Measurements from ENCODE around the gene KRT83. TPM values are rescaled to one million over a fixed set of nuclear protein-coding genes. Genes with fewer than 3 reads are reported as not detected.

The KRT83 gene
- total and polyA plus RNA-seq, 2 donors (not counting 1 experiment from before 2014, with no cell fraction given): not detected

DNA sequence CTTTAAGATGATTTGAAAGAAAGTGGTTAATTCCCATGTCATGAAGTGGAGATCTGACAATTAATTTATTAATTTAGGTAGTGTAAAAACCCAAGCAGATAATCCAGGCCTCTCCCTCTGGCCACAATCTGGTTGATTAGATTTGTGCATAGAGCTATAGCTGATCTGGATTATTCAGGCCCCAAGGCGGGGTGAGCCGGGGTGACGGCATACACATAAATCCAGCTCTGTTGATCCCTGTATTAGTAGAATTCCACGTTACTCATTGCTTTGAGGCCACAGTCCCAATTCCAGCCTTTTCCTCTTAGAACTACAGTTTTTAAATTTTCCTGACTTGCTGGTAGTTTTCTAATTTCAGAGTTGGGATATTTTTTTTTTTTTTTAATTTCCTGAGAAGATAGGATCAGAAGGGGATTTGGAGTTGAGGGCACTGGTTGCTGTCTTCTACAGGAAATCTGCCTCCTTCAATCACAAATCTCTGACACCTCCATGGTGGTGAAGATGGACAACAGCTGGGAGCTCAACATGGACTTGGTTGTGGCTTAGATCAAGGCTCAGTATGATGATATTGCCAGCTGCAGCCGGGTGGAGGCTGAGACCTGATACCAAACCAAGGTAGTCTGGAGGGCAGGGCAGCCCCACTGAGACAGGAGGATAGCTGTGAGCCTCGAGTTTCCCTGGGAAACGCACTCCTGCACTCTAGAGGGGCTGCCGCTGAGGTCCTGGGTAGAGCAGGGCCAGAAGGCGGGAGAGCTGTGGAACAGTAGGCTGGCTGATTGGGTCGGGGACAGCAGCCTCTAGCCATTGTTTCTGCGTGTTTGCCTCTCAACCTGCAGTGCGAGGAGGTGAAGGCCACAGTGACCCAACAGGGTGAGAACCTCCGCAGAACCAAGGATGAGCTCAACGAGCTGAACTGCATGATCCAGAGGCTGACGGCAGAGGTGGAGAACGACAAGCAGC, 26.6 kb upstream of the KRT83 start:
- DNase-seq (no peak), ATAC-seq (ENCODE audit: low read depth) (no peak)
- ChIA-PET CTCF (interaction anchor here (0.5 kb wide), 1 partner anchor 71 kb away, joined by 3 read pairs; no protein-coding TSS in a partner anchor), POLR2A (no interaction called here)
- intact Hi-C loops (cut with micrococcal nuclease): no loop called here
- Histone ChIP-seq H3K9ac (ENCODE audit: low read length) (no peak overlapping the region), H3K27me3 (replicated peaks in 1 of 4; ENCODE audit: control extremely low read depth in 1 of 4, control insufficient read depth in 3 of 4, insufficient read depth in 4 of 4, low read length in 3 of 4) (peaks cover 0 to 9% (median 2%) of the 10 kb centered on the region in 4 experiments), H3K27ac (ENCODE audit: low read length in 2 of 2) (no peak overlapping the region), H3K79me2 (ENCODE audit: control insufficient read depth, insufficient read depth, low read length) (no peaks in the 10 kb centered on the region), H3K36me3 (replicated peaks in 1 of 2; ENCODE audit: control extremely low read depth in 1 of 2, control insufficient read depth in 1 of 2, extremely low read depth in 1 of 2, insufficient read depth in 2 of 2, low read length in 1 of 2) (no peaks in the 10 kb centered on the region), H3K4me1 (ENCODE audit: control insufficient read depth in 2 of 2, insufficient read depth in 2 of 2, low read length in 2 of 2) (no peaks in the 10 kb centered on the region), H2AFZ (ENCODE audit: insufficient read depth, low read depth, low read length, poor library complexity, severe bottlenecking) (no peak overlapping the region), H3K4me3 (ENCODE audit: control extremely low read depth in 1 of 5, extremely low read depth in 1 of 5, insufficient read depth in 1 of 5, low read depth in 2 of 5, low read length in 4 of 5) (no peak overlapping the region), H3K9me3 (ENCODE audit: control extremely low read depth in 1 of 3, control insufficient read depth in 2 of 3, insufficient read depth in 1 of 3, low read length in 2 of 3) (peaks cover 0 to 7% (median 0%) of the 10 kb centered on the region in 3 donors), H3K4me2 (replicated peaks; ENCODE audit: low read depth, low read length, poor library complexity, severe bottlenecking) (no peak overlapping the region), H4K20me1 (ENCODE audit: control insufficient read depth, insufficient read depth, low read length, poor library complexity, severe bottlenecking) (no peaks in the 10 kb centered on the region)
- H3K27me3 Mint-ChIP-seq: peaks cover 14% of the 10 kb centered on the region
- no peaks in the 10 kb centered on the region for H3K9me3 Mint-ChIP-seq (ENCODE audit: insufficient read depth)
- TF ChIP-seq, protein P1, sequence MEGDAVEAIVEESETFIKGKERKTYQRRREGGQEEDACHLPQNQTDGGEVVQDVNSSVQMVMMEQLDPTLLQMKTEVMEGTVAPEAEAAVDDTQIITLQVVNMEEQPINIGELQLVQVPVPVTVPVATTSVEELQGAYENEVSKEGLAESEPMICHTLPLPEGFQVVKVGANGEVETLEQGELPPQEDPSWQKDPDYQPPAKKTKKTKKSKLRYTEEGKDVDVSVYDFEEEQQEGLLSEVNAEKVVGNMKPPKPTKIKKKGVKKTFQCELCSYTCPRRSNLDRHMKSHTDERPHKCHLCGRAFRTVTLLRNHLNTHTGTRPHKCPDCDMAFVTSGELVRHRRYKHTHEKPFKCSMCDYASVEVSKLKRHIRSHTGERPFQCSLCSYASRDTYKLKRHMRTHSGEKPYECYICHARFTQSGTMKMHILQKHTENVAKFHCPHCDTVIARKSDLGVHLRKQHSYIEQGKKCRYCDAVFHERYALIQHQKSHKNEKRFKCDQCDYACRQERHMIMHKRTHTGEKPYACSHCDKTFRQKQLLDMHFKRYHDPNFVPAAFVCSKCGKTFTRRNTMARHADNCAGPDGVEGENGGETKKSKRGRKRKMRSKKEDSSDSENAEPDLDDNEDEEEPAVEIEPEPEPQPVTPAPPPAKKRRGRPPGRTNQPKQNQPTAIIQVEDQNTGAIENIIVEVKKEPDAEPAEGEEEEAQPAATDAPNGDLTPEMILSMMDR (IDR thresholded peaks at IDR 0.05): no peak
- TF ChIP-seq EZH2 (IDR thresholded peaks at IDR 0.05; ENCODE audit: borderline replicate concordance, insufficient read depth, low read depth, low read length, poor library complexity, severe bottlenecking): no peak
- H3K4me1 Mint-ChIP-seq: peaks cover 3% of the 10 kb centered on the region
- no peak overlapping the region for H3K27ac Mint-ChIP-seq
- 81% methylated on average over 12 of the region's 16 CpGs for WGBS (ENCODE audit: insufficient coverage)
- H3K4me3 Mint-ChIP-seq: no peak overlapping the region

DNA sequence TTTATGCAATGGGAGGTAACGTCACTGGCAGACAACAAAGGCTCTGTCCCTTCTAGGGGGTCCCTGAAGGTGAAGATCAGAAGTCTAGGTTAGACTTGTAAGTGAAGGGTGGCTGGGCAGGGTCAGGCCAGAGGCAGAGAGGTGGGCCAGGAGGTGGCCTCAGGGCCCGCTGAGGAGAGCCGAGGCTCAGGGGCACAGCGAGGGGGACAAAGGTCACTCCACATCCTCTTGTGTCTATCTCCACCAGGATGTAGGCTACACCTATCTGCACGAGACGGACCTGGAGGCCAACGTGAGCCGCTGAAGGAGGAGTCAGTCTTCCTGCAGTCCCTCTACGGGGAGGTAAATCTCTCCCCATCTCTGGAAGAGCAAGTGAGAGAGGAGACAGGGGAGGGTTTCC, 25.8 kb upstream of the KRT83 start:
- Histone ChIP-seq H3K9ac (ENCODE audit: low read length) (no peak overlapping the region), H3K9me3 (ENCODE audit: control extremely low read depth in 1 of 3, control insufficient read depth in 2 of 3, insufficient read depth in 1 of 3, low read length in 2 of 3) (peaks cover 0 to 7% (median 0%) of the 10 kb centered on the region in 3 donors), H4K20me1 (ENCODE audit: control insufficient read depth, insufficient read depth, low read length, poor library complexity, severe bottlenecking) (no peaks in the 10 kb centered on the region), H3K27ac (ENCODE audit: low read length in 2 of 2) (no peak overlapping the region), H3K4me2 (replicated peaks; ENCODE audit: low read depth, low read length, poor library complexity, severe bottlenecking) (no peak overlapping the region), H3K4me1 (ENCODE audit: control insufficient read depth in 2 of 2, insufficient read depth in 2 of 2, low read length in 2 of 2) (no peaks in the 10 kb centered on the region), H3K4me3 (ENCODE audit: control extremely low read depth in 1 of 5, extremely low read depth in 1 of 5, insufficient read depth in 1 of 5, low read depth in 2 of 5, low read length in 4 of 5) (no peak overlapping the region), H3K27me3 (replicated peaks in 1 of 4; ENCODE audit: control extremely low read depth in 1 of 4, control insufficient read depth in 3 of 4, insufficient read depth in 4 of 4, low read length in 3 of 4) (peaks cover 0 to 6% (median 0%) of the 10 kb centered on the region in 4 experiments), H3K36me3 (replicated peaks in 1 of 2; ENCODE audit: control extremely low read depth in 1 of 2, control insufficient read depth in 1 of 2, extremely low read depth in 1 of 2, insufficient read depth in 2 of 2, low read length in 1 of 2) (no peaks in the 10 kb centered on the region), H3K79me2 (ENCODE audit: control insufficient read depth, insufficient read depth, low read length) (no peaks in the 10 kb centered on the region), H2AFZ (ENCODE audit: insufficient read depth, low read depth, low read length, poor library complexity, severe bottlenecking) (no peak overlapping the region)
- DNase-seq (no peak), ATAC-seq (ENCODE audit: low read depth) (no peak)
- ChIA-PET CTCF (no interaction called here), POLR2A (no interaction called here)
- intact Hi-C loops (cut with micrococcal nuclease): no loop called here
- TF ChIP-seq EZH2 (IDR thresholded peaks at IDR 0.05; ENCODE audit: borderline replicate concordance, insufficient read depth, low read depth, low read length, poor library complexity, severe bottlenecking): no peak
- TF ChIP-seq, protein P1 (IDR thresholded peaks at IDR 0.05): no peak
- Mint-ChIP-seq H3K4me3 (no peak overlapping the region), H3K9me3 (ENCODE audit: insufficient read depth) (no peaks in the 10 kb centered on the region), H3K27ac (no peak overlapping the region), H3K4me1 (peaks cover 3% of the 10 kb centered on the region), H3K27me3 (peaks cover 14% of the 10 kb centered on the region)
- WGBS (ENCODE audit: insufficient coverage): 96% methylated on average over 5 of the region's 9 CpGs
